Measurements from ENCODE around the gene ETS1.

The ETS1 gene

DNA sequence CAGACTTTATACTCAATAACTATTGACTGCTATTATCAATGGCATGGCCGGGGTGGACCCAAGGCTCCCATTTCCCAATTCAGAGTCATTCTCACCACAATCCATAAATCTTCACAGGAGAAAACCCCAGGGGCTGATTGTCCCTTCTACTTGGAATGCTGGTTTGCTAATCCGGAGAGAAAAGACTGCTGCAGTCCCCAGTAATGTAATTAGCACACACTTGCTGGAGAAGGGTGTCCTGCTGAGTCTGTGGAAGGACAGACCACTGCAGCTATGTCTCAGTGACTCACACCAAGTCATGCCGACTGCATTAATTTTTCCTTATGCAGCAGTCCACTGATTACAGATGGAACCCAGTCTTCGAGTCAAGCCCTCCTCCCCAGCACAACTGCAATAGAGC is 5.9 kb upstream of the ETS1 start:
- DNase-seq (ENCODE audit: low read depth) = no peak

DNA sequence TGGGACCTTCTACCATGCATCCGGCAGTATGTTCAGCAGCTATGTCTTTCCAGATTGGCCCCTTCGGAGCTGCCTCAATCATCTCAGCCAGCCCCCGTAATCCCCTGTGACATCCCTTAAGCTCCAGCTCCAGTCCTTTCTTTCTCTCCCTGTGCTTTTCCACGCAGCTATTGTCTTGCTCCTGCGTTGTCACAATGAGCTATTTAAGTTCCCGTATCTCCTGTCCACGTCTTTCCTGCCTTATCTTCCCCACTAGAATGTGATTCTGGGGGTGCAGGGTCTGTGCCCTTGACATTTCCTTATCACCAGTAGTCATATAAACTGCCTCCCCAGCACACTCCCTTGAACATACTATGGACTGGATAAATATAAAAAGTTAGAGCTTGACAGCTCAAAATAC is 5.1 kb upstream of the ETS1 start:
- no peak for DNase-seq (ENCODE audit: low read depth)

- DNase-seq (ENCODE audit: low read depth) = no peak
These were observed 3.2 kb upstream of the ETS1 start for GRCh38 chr11:128590587-128590986.

- no peak for DNase-seq (ENCODE audit: low read depth)
These were observed 2.6 kb upstream of the ETS1 start for GRCh38 chr11:128589998-128590397.

GRCh38 chr11:128588093-128588492 is 735 bp upstream of the ETS1 start:
- DNase-seq (ENCODE audit: low read depth) = no peak

GRCh38 chr11:128586689-128587088 is 669 bp downstream of the ETS1 start:
- DNase-seq (ENCODE audit: low read depth) = no peak

DNA sequence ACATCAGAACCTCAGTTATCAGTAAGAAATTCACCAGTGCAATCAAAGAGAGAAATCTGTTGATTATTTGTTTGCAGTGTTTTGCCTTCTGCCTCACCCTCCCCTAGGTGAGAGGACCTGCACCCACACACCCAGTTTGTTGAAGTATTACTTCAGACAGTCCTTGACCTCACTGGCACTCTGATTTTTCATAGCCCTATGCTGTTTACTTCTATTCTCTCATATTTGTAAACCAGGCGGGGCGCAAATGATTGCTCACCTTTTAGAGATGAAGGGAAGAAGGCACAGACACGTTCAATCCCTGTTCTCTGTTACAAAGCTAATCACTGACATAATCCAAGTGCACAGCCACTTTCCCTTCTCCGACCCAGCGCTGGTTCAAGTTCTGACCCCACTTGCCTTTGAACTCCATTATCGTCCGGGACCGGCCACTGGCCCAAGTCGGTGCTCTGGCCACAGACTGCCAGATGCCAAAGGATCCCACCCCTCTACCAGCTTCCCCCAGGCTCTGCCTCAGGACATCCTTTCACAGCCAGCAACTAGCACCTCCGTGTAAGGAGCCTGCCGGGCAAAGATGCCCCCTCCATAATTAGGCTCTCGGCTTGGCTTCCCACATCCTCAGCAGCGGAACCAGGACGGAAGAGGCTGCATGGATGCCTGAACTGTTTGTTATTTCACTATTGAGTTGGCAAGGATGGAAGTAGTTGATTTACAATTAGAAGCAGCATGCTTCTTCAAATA is 1.7 kb downstream of the ETS1 start:
- no peak for DNase-seq (ENCODE audit: low read depth)

DNA sequence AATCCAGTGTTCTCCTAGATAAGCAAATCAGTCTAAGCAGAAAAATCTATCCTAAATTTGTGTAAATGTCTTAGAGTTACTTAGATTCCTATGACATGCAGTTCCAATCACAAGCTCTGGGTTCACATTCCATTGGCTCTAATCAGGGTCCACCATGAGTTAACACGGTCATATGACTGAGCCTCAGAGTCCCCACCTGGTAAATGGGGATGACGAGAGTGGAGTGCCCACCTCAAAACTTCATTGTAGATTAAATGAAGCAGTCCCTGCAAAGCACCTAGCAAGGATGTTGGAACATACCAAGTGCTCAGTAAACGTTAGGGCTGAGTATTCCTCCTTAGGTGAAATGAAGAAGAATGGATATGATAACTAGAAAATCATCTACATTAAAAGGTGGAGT is 3.1 kb downstream of the ETS1 start:
- no peak for DNase-seq (ENCODE audit: low read depth)

DNA sequence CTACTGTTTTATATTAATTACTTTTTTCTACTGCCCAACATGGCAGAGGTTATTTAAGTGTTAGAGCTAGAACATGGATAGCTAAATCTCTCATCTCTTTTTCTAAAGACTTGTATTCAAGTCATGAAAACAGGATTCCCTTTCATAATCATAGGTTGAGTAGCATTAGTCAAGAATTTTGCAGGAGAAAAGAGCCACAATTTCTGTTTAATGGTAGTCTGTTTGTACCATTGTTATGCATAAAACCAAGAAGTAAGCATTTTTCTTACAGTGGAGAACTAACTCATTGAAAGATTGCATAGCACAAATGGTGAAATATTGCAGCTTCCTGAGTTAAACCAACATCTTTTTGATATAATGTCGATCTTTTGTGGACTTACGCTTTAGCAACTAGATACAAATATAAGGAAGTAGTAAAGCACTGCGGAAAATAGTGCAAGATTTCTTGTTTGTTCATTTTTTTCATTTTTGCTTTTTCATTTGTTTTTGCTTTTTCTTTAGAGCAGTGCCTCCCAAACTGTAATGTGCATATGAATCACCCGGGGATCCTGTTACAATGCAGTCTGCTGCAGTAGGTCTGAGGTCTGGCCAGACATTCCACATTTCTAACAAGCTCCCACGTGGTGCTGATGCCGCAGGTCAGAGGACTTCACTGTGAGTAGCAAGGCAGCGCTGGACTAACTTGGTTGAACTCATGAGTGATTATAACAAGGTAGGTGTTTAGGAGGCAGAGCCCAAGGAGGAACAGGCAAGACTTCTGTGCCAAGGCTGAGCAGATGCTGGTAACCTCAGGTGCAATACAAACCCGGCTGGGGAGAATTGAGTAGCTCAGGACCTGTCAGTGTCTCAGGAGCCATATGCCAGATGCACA is 4.6 kb downstream of the ETS1 start:
- DNase-seq (ENCODE audit: low read depth) = no peak

DNA sequence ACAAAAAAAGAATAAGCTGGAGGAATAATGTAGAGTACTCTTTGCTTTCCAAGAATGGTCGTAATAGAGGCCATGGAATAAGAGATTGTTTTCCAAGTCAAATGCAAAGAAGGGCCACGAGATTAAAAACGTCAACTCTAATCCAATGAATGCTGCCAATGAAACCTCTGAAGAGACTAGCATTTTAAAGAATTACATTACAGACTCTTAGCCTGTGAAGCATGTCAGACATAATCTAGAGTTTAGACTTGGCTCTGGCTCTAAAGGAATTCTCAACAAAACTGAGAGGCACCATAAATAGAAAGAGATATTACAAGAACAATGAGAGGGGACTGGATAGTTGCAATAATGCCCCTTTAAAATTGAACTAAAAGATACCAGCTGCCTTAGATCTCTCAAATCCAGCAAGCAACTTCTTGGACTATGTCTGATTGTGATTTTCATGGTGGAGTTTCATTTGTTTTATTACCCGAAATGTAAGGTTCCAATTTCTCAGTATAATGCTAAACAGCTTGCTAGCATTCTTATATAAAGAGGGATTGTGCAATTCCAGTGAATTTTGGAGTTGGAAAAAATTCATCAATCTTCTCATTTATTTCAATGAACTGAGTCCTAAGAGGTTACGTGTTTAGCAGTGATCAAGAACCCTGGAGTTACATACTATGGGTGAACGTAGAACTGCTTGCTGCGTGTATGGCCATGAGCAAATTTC is 5.6 kb downstream of the ETS1 start:
- DNase-seq (ENCODE audit: low read depth) = no peak

DNA sequence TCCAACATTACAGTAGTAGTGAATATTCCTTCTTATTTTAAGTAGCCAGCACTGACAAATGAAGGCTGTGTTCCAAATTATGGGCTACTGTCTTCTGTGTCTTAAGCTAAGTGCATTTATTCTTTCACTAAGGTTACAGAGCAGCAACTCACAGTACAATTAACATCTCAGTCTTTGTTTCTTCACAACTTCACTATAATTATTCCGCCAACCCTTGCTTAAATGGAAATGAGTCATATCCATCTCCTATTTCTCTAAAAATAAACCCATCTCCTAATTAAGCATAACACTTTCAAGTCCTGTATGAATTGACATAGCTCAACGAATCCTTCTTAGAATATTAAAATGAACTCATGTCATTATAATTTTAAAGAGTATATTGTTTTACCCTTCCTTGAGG is 6.7 kb downstream of the ETS1 start:
- no peak for DNase-seq (ENCODE audit: low read depth)

GRCh38 chr11:128579798-128580504 is 7.4 kb downstream of the ETS1 start:
- DNase-seq (ENCODE audit: low read depth) = no peak

GRCh38 chr11:128576555-128576954 is 10.8 kb downstream of the ETS1 start:
- no peak for DNase-seq (ENCODE audit: low read depth)

GRCh38 chr11:128575961-128576350 is 11.4 kb downstream of the ETS1 start:
- no peak for DNase-seq (ENCODE audit: low read depth)

- DNase-seq (ENCODE audit: low read depth) = no peak
These were observed 12.0 kb downstream of the ETS1 start for GRCh38 chr11:128575174-128575960.

GRCh38 chr11:128574576-128575011 is 12.8 kb downstream of the ETS1 start:
- no peak for DNase-seq (ENCODE audit: low read depth)

DNA sequence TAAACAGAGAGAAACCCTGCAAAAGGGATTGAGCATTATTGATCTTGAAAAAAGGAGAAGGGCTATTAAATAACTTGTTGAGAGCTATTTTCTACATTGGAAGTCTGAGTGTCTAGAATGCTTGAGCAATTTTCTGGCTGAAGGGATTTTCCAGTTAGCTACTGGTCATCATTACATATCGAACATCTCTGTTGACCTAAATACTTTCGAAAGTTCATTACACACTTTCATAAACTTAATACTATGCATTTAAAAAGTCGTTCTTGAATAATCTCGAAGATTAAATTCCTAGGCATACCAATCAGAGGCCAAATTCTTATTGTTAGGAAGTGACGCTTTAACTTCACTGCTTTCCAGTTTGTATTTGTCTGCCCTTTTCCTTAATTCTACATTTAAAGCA is 13.7 kb downstream of the ETS1 start:
- no peak for DNase-seq (ENCODE audit: low read depth)

GRCh38 chr11:128572965-128573364 is 14.4 kb downstream of the ETS1 start:
- DNase-seq (ENCODE audit: low read depth) = no peak

DNA sequence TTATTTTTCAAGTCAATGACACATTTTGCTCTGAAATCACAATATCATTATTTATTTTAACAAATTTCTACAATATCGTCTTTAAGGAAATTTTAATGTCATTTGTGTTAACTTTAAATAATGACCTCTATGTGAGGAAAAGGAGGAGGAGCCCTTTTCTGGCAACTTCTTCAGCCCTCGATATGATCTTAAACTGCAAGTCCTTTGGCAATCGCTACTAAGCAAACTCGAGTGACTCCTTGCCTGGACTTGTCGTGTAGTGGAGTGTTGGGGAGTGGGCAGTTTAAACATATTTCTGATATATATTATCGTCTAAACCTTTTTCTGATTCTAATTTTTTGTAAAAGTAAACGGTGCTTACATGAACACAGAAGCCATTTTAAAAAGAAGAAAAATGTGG is 16.7 kb downstream of the ETS1 start:
- DNase-seq (ENCODE audit: low read depth) = no peak

DNA sequence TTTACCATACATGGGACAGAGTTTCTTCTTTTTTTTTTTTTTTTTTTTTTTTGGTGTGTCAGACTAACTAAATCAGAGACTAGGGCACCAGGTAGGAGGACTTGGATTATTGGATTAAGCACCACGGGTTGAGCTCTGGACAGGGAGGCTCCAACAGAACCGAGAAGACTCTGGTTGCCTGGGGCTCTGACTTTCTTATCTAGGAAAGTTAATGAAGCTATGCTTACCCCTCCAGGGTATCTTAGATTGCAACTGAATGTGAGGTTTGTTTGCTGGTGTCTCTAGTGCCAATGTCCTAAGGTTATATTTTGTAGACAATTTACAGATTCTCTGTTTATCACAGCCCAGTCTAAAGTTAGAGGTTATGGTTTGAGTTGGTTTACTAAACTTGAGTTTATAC is 18.1 kb downstream of the ETS1 start:
- DNase-seq (ENCODE audit: low read depth) = no peak

DNA sequence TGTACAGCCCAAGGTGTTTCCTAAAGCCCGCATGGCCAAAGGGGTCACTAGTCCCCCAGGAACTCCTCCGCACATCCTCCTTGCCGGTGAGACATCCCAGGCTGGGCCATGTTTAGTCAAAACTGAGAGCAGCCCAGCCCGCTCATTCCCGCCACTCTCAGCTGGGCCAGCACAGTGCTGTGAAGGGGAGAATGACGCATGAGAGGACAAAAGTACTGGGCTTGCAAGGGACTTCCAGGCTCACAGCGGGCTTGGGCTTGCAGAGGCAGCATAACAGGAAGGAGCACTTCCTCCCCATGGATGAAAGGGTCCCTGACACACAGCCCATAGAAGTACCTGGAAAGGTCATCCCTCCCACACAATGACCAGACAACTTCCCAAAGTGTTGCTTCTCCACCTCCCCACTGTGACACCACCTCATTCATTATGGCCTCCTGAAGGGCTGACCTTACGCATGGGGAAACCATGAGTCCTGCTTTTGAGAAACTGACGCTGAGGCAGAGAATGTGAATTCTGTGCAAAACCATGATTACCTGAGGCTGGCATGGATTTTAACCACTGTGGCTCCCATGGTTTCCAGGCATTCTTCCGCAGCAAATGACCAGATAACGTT is 19.1 kb downstream of the ETS1 start:
- no peak for DNase-seq (ENCODE audit: low read depth)
